ENCODE results near the gene MAEA.

Gene MAEA

DNA sequence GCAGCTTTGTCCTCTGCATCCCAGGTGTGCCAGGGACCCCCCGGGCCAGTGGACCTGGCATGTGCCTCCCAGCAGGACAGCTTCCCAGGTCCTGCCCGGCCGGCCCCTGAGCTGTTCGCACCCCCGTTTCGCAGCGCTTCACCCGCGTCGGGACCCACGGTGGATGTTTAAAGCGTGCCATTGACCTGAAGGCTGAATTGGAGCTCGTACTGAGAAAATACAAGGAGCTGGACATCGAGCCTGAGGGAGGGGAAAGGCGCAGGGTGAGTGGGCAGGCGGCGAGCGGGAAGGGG is 65.2 kb downstream of the MAEA start:
- Mint-ChIP-seq H3K9me3 (no peaks in the 10 kb centered on the region), H3K4me3 (no peak overlapping the region), H3K27me3 (no peaks in the 10 kb centered on the region), H3K27ac (ENCODE audit: low read depth) (no peak overlapping the region), H3K36me3 (ENCODE audit: insufficient read depth) (peaks cover 4% of the 10 kb centered on the region), H3K4me1 (peaks cover 13% of the 10 kb centered on the region)
- DNase-seq (ENCODE audit: low spot score in 2 of 2): no peak
- ATAC-seq (replicated peaks; ENCODE audit: extremely low read depth, poor library complexity, severe bottlenecking): no peak

DNA sequence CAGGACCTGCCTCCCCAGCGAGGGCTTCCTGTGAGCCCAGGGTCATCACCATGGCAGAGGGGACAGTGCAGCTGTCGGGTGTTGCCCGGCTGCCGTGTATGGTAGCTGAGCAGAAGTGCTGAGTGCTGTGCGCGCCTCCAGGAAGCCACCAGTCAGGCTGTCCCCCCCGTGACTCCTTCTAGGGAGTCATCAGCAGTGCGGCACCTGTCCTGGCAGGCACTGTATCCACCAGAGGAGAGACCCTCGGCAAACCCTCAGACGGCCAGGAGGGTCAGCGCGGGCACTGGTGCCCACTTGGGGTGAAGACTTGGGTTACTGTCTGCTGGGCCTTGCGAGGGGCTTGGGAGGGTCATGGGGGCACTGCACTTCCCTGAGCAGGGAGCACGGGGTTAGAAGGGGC is 65.7 kb downstream of the MAEA start:
- Mint-ChIP-seq H3K4me1 (peaks cover 8% of the 10 kb centered on the region), H3K9me3 (no peaks in the 10 kb centered on the region), H3K4me3 (no peak overlapping the region), H3K27me3 (no peaks in the 10 kb centered on the region), H3K27ac (ENCODE audit: low read depth) (no peak overlapping the region), H3K36me3 (ENCODE audit: insufficient read depth) (peaks cover 2% of the 10 kb centered on the region)
- DNase-seq (ENCODE audit: low spot score in 2 of 2) (no peak), ATAC-seq (replicated peaks; ENCODE audit: extremely low read depth, poor library complexity, severe bottlenecking) (no peak)

DNA sequence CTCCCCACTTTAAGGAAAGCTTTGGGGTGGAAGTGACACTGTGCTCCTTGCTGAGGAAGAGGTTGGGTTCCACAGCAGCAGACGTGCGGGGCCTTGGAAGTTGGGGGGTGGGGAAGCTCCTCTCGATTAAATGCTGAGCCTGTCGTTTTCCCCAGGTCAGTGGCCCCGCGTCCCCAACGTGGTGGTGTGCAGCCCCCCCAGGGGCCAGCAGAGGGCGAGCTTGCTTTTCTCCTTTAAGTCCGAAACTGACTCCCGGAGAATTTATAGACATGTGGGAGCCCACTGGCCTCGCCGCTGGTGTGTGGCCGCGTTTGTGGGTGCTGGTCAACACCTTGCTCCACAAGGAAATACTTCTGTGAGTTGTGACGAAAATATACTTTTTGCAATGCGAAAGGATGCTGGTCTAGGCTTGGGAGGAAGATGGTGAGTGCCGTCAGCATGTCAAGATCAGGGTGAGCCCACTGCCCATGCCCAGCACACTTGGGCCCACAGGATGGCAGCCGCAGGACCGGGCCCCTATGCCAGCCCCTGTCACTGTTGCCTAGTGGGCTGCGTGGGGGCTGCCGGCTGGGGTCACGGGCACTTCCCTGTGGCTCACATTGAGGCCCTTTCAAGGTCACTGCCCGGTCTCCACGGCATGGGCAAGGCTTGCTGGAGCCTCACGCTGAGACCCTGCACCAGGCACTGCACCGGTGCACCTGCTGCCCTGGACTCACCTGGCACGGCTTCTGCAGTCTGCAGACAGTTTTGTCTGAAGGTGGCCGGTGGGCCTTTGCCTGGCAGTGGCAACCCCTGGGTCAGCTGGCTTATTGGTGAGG is 66.7 kb downstream of the MAEA start:
- Mint-ChIP-seq H3K4me1 (peaks cover 5% of the 10 kb centered on the region), H3K36me3 (ENCODE audit: insufficient read depth) (peaks cover 1% of the 10 kb centered on the region), H3K4me3 (no peak overlapping the region), H3K27ac (ENCODE audit: low read depth) (no peak overlapping the region), H3K9me3 (no peaks in the 10 kb centered on the region), H3K27me3 (no peaks in the 10 kb centered on the region)
- ATAC-seq (replicated peaks; ENCODE audit: extremely low read depth, poor library complexity, severe bottlenecking): no peak
- no peak for DNase-seq (ENCODE audit: low spot score in 2 of 2)

DNA sequence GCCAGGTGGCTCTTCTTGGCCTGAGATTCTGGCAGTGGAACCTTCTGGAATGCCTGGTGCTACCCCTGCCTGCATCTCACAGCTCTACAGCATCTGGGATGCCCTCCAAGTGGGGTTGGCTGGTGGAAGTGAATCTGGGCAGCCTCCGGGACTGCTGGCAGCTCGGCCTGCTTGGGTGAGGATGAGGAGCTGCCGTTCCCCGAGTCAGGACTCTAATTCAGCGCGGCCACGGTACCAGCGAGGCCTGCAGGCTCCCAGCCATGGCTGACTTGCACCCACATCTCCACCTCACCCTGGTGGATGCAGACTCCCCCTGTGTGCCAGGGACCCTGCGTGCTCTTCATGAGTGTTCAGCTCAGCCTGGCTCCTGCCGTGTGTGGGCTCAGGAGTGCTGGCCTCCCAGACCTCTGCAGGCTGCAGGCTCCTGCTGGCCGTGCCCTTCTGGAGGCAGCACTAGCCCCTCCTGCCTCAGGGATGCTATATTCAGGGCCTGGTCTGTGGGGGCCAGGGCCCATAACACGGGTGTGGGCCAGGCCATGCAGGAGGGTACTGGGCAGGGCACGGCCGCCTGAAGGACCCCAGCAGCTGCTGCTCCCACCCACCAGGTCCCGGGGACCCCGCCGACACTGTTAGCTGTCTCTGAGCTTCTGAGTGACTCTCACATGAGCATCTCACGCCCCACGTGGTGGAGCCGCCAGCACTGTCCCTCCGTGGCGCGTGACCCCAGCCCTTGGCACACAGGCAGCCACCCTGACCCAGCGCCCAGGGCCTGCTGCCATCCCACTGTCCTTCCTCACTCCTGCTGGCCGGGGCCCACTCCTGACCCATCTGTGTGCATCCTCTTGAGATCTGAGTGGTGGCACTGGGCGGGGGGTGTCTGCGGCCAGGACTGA is 67.9 kb downstream of the MAEA start:
- no peak for DNase-seq (ENCODE audit: low spot score in 2 of 2)
- Mint-ChIP-seq H3K36me3 (ENCODE audit: insufficient read depth) (peaks cover 6% of the 10 kb centered on the region), H3K4me1 (no peaks in the 10 kb centered on the region), H3K27ac (ENCODE audit: low read depth) (no peak overlapping the region), H3K4me3 (no peak overlapping the region), H3K9me3 (no peaks in the 10 kb centered on the region), H3K27me3 (no peaks in the 10 kb centered on the region)
- ATAC-seq (replicated peaks; ENCODE audit: extremely low read depth, poor library complexity, severe bottlenecking): no peak

DNA sequence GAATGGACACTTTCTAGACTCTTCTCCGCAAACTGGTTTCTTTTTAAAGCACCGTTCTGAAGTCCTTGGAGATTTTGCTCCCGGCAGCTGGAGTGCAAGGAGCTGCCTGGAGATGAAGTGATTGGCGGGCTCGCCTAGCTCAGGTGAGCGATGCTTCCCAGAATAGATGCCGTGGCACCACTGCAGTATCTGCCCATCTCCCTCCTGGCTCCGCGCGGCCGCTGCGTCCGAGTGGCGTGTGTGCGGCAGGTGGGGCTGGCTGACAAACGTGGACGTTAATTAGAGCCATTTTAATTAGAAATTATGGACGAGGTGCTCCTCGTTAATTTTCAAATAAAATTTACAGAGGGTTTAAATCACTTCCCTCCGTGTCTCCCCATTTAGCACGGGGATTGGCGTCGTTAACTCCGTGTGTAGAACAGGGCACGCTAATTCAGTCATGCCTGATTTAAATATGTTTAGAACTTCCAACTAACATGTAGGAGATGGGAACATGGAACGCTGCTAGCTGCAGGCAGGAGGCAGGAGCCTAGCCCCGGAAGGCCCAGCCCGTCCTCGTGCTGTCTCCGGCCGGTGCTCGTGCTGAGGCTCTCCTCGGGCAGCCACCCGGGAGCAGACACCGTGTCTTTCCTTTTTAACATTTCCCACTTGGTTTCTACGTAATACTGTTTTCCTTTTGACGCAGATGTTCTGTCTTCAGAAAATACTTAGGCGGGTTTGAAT is 68.9 kb downstream of the MAEA start:
- no peak for ATAC-seq (replicated peaks; ENCODE audit: extremely low read depth, poor library complexity, severe bottlenecking)
- Mint-ChIP-seq H3K4me3 (no peak overlapping the region), H3K27me3 (no peaks in the 10 kb centered on the region), H3K36me3 (ENCODE audit: insufficient read depth) (peaks cover 6% of the 10 kb centered on the region), H3K9me3 (no peaks in the 10 kb centered on the region), H3K4me1 (no peaks in the 10 kb centered on the region), H3K27ac (ENCODE audit: low read depth) (no peak overlapping the region)
- no peak for DNase-seq (ENCODE audit: low spot score in 2 of 2)

DNA sequence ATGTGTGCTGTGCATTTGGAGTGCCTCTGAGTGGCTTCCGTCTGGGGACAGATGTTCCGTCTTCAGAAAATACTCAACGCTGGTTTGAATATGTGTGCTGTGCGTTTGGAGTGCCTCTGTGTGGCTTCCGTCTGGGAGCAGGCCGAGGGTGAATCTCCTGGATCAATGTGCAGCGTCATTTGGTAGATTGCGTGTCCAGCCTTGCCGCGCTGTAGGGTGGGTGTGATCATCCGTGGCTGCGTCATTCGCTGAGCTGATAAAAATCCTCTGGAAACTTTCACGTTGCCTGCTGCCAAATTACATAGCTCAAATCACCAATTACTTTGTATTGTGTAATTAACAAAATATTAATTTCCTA is 69.4 kb downstream of the MAEA start:
- DNase-seq (ENCODE audit: low spot score in 2 of 2): no peak
- Mint-ChIP-seq H3K36me3 (ENCODE audit: insufficient read depth) (peaks cover 6% of the 10 kb centered on the region), H3K4me3 (no peak overlapping the region), H3K9me3 (no peaks in the 10 kb centered on the region), H3K4me1 (no peaks in the 10 kb centered on the region), H3K27me3 (no peaks in the 10 kb centered on the region), H3K27ac (ENCODE audit: low read depth) (no peak overlapping the region)
- no peak for ATAC-seq (replicated peaks; ENCODE audit: extremely low read depth, poor library complexity, severe bottlenecking)

DNA sequence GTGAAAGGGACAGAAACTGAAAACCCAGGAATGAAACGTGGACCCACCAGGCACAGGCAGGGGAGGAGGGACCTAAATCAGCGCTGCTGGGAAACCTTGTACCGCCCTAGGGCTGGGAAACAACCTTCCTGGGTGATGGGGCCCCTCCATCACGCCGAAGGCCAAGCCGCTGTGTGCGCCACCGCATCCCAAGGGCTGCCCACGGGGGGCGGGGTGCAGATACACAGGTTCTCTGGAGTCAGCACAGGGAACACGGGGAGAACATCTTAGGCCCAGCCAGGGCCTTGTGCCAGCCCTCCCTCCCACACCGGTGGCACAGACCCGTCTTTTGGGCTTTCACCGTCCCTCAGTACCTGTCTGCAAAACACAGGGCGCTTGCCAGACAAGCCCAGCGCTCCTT is 70.3 kb downstream of the MAEA start:
- Mint-ChIP-seq H3K4me1 (no peaks in the 10 kb centered on the region), H3K9me3 (no peaks in the 10 kb centered on the region), H3K4me3 (no peak overlapping the region), H3K27me3 (no peaks in the 10 kb centered on the region), H3K36me3 (ENCODE audit: insufficient read depth) (peaks cover 5% of the 10 kb centered on the region), H3K27ac (ENCODE audit: low read depth) (no peak overlapping the region)
- ATAC-seq (replicated peaks; ENCODE audit: extremely low read depth, poor library complexity, severe bottlenecking) (no peak), DNase-seq (ENCODE audit: low spot score in 2 of 2) (no peak)

DNA sequence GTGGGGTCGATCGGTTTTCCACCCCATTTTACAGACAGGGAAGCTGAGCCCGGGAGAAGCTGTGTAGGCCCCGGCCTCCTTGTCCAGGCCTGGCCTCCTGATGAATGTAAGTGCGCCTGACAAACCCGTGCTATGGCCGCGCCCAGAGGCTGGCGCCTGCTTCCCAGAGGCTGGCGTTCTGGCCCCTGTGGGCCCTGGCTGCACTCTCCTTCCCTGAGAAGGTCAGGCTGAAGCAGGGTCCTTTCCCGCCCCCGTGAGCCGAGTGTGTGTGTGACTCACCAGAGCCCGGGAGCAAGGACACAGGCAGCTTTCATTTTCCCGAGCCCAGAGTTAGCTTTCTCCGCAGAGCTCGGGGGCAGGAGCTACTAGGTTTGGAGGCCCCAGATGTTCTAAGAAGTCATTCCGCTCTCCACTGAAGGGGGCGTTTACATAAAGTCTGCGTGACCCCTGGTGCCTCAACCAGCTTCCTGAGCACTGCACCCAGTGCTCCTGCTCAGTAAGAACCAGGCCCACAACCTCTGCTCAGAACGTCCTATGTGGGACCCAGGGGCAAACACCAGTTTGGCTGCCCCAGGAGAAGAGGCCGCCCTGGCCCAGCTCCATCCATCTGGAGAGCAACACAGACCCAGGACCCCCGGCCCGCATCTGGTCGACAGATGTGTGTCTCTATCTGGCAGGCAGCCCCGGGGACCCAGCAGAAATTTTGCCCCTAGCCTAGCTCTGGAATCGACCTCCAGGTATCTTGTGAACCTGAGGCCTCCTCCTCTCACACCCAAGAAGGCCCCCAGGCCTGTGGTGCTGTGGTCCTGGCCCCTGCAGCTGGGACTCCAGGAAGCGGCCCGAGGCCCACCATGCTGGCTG is 71.0 kb downstream of the MAEA start:
- DNase-seq (ENCODE audit: low spot score in 2 of 2) (no peak), ATAC-seq (replicated peaks; ENCODE audit: extremely low read depth, poor library complexity, severe bottlenecking) (no peak)
- no peaks in the 10 kb centered on the region for H3K27me3 Mint-ChIP-seq
- H3K4me1 Mint-ChIP-seq: no peaks in the 10 kb centered on the region
- peaks cover 5% of the 10 kb centered on the region for H3K36me3 Mint-ChIP-seq (ENCODE audit: insufficient read depth)
- no peaks in the 10 kb centered on the region for H3K9me3 Mint-ChIP-seq
- no peak overlapping the region for H3K4me3 Mint-ChIP-seq
- H3K27ac Mint-ChIP-seq (ENCODE audit: low read depth): no peak overlapping the region

DNA sequence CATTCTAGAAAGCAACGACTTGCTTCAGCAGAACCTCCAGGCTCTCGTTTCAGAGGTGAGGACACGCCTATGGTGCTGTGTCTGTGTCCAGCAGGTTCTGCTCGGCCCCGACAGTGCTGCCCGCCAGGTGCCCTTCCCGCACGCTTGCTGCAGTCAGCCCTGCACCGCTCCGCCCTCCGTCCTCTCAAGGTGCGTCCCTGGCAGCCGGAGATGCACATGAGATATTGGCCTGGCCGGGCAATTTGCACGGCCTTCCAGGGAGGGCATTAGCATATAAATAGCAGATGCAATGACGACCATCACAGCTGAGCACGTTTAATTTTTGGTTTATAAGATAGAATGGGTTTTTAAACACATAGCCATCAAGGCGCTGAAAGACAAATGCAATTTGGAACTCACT is 71.7 kb downstream of the MAEA start:
- DNase-seq (ENCODE audit: low spot score in 2 of 2) (no peak), ATAC-seq (replicated peaks; ENCODE audit: extremely low read depth, poor library complexity, severe bottlenecking) (no peak)
- H3K27ac Mint-ChIP-seq (ENCODE audit: low read depth): no peak overlapping the region
- no peaks in the 10 kb centered on the region for H3K27me3 Mint-ChIP-seq
- peaks cover 5% of the 10 kb centered on the region for H3K36me3 Mint-ChIP-seq (ENCODE audit: insufficient read depth)
- H3K4me3 Mint-ChIP-seq: no peak overlapping the region
- no peaks in the 10 kb centered on the region for H3K9me3 Mint-ChIP-seq
- no peaks in the 10 kb centered on the region for H3K4me1 Mint-ChIP-seq

DNA sequence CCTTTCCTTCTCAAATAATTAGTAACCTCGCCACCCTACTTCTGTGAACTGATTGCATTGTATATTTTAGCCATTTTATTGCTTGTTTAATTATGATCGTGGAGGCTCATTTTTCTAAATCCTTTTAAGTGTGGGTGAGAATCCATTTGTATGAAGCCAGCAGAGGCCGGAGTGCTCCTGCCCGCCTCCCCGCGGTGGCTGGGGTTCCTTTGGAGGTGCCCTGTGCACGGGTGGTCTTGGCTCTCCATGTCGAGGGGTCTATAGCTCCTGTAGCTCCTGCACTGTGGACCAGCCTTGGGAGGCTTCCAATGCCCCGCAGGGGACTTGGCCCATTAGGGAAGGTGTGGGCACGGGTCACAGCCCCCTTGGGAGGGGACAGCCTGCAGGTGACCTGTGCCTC is 72.4 kb downstream of the MAEA start:
- Mint-ChIP-seq H3K4me3 (no peak overlapping the region), H3K9me3 (no peaks in the 10 kb centered on the region), H3K36me3 (ENCODE audit: insufficient read depth) (peaks cover 5% of the 10 kb centered on the region), H3K27ac (ENCODE audit: low read depth) (no peak overlapping the region), H3K27me3 (no peaks in the 10 kb centered on the region), H3K4me1 (no peaks in the 10 kb centered on the region)
- no peak for DNase-seq (ENCODE audit: low spot score in 2 of 2)
- ATAC-seq (replicated peaks; ENCODE audit: extremely low read depth, poor library complexity, severe bottlenecking): no peak

DNA sequence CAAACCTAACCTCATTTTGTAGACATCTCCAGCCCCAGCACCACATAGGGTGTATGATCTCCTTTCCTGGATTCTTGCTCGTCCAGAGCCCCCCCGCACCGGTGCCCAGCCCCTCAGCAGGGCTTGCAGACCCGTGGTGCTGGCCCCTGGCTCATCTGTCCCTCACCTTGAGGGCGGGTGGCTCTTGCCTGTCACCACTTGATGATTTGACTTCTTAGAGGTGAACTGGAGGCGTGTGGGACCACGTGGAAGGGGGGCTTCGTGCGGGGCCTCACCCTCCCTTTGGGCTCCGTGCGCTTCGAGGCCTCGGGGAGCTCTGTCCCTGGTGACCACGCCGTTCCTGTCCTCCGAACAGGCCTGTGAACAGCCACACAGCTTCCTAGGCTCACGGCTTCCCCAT is 72.8 kb downstream of the MAEA start:
- no peak for DNase-seq (ENCODE audit: low spot score in 2 of 2)
- H3K27ac Mint-ChIP-seq (ENCODE audit: low read depth): no peak overlapping the region
- no peaks in the 10 kb centered on the region for H3K9me3 Mint-ChIP-seq
- H3K4me1 Mint-ChIP-seq: no peaks in the 10 kb centered on the region
- ATAC-seq (replicated peaks; ENCODE audit: extremely low read depth, poor library complexity, severe bottlenecking): no peak
- peaks cover 5% of the 10 kb centered on the region for H3K36me3 Mint-ChIP-seq (ENCODE audit: insufficient read depth)
- H3K27me3 Mint-ChIP-seq: no peaks in the 10 kb centered on the region
- no peak overlapping the region for H3K4me3 Mint-ChIP-seq

DNA sequence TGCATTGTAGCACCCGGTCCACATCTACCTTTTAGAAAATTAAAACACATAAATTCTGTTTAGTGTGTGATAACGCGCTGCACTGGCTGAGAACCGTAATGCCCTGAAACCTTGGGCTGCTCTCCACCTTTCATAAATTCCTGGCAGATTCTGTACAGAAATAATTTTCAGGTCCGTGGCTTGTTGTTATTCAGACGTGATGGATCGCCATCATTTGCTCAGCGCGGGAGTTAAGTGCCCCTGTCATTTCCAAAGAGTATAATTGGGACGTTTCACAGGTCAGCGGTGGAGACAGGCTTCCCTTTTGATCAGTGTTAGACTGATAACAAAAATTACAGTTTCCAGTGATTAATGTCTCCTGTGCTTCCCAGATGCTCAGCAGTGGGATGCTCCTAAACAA is 73.8 kb downstream of the MAEA start:
- no peaks in the 10 kb centered on the region for H3K9me3 Mint-ChIP-seq
- no peak overlapping the region for H3K27ac Mint-ChIP-seq (ENCODE audit: low read depth)
- no peak overlapping the region for H3K4me3 Mint-ChIP-seq
- no peaks in the 10 kb centered on the region for H3K27me3 Mint-ChIP-seq
- DNase-seq (ENCODE audit: low spot score in 2 of 2): no peak
- peaks cover 5% of the 10 kb centered on the region for H3K36me3 Mint-ChIP-seq (ENCODE audit: insufficient read depth)
- ATAC-seq (replicated peaks; ENCODE audit: extremely low read depth, poor library complexity, severe bottlenecking): no peak
- no peaks in the 10 kb centered on the region for H3K4me1 Mint-ChIP-seq
